Fibroblast of skin of right biceps (primary cell): ENCODE data around the gene ZNF536.

ENCODE experiments used
- DNase-seq: peaks from one replicate; pipeline ENCODE4 v3.0.0-alpha.2; 2013

The ZNF536 gene

GRCh38 chr19:30366282-30366681 lies 5.9 kb upstream of the ZNF536 start:
- DNase-seq, result no peak

GRCh38 chr19:30367006-30367405 lies 5.2 kb upstream of the ZNF536 start:
- DNase-seq, result no peak

GRCh38 chr19:30367421-30367820 lies 4.8 kb upstream of the ZNF536 start:
- DNase-seq, result no peak

- DNase-seq, result no peak
These were observed 2.4 kb upstream of the ZNF536 start for GRCh38 chr19:30369833-30370232.

GRCh38 chr19:30371161-30371836 lies 885 bp upstream of the ZNF536 start:
- peak; percentile 29 for DNase-seq

- no peak for DNase-seq
These were observed 1.4 kb downstream of the ZNF536 start for GRCh38 chr19:30373593-30373992.

- no peak for DNase-seq
These were observed 2.3 kb downstream of the ZNF536 start for GRCh38 chr19:30374539-30374864.

GRCh38 chr19:30374865-30375552 lies 2.8 kb downstream of the ZNF536 start:
- peak; percentile 11 for DNase-seq

GRCh38 chr19:30375553-30376031 lies 3.4 kb downstream of the ZNF536 start:
- no peak for DNase-seq

GRCh38 chr19:30376272-30376671 lies 4.1 kb downstream of the ZNF536 start:
- no peak for DNase-seq

- DNase-seq, result no peak
These were observed 4.7 kb downstream of the ZNF536 start for GRCh38 chr19:30376826-30377425.

- no peak for DNase-seq
These were observed 6.5 kb downstream of the ZNF536 start for GRCh38 chr19:30378701-30379100.

- DNase-seq, result no peak
These were observed 7.8 kb downstream of the ZNF536 start for GRCh38 chr19:30379841-30380610.

- no peak for DNase-seq
These were observed 9.2 kb downstream of the ZNF536 start for GRCh38 chr19:30381366-30381765.

- no peak for DNase-seq
These were observed 13.0 kb downstream of the ZNF536 start for GRCh38 chr19:30385174-30385573.

GRCh38 chr19:30385666-30386065 lies 13.5 kb downstream of the ZNF536 start:
- DNase-seq, result no peak

GRCh38 chr19:30386551-30387143 lies 14.5 kb downstream of the ZNF536 start:
- DNase-seq, result no peak

- DNase-seq, result no peak
These were observed 15.3 kb downstream of the ZNF536 start for GRCh38 chr19:30387311-30388115.

GRCh38 chr19:30388327-30388726 lies 16.1 kb downstream of the ZNF536 start:
- no peak for DNase-seq

- no peak for DNase-seq
These were observed 16.6 kb downstream of the ZNF536 start for GRCh38 chr19:30388819-30389218.

GRCh38 chr19:30390356-30390988 lies 18.3 kb downstream of the ZNF536 start:
- no peak for DNase-seq

GRCh38 chr19:30391052-30391451 lies 18.9 kb downstream of the ZNF536 start:
- DNase-seq, result no peak
